Esophagus (tissue), 2 donors: ENCODE measurements around the gene CEP128. TPM values are rescaled to one million over a fixed set of nuclear protein-coding genes. Genes with fewer than 3 reads are reported as not detected.

Experiments used
- H3K27ac ChIP-seq, 2 donors: one replicate each; pipeline ENCODE4 v1.5.1; 2013; ENCODE audit warnings: low read depth in 2 of 2, mild to moderate bottlenecking in 2 of 2, inconsistent platforms in 1 of 2, low read length in 1 of 2, moderate library complexity in 1 of 2
- H3K27me3 ChIP-seq, 2 donors: one replicate each; pipeline ENCODE4 v1.6.1; 2013; ENCODE audit warnings: low read length in 2 of 2, control low read depth in 1 of 2, mild to moderate bottlenecking in 1 of 2; ENCODE audit not compliant: insufficient read depth in 2 of 2, control insufficient read depth in 1 of 2
- H3K36me3 ChIP-seq, 2 donors: one replicate each; pipeline ENCODE4 v1.6.1; 2013; ENCODE audit warnings: low read length in 1 of 2; ENCODE audit not compliant: control insufficient read depth in 2 of 2, insufficient read depth in 2 of 2
- H3K4me1 ChIP-seq, 2 donors: one replicate each; pipeline ENCODE4 v1.6.1; 2013; ENCODE audit warnings: low read length in 1 of 2; ENCODE audit not compliant: control insufficient read depth in 2 of 2, insufficient read depth in 2 of 2
- H3K4me3 ChIP-seq, 2 donors: one replicate each; pipeline ENCODE4 v1.5.1; 2013; ENCODE audit warnings: low read length in 2 of 2, mild to moderate bottlenecking in 2 of 2, low read depth in 1 of 2, moderate library complexity in 1 of 2
- H3K9me3 ChIP-seq, 2 donors: one replicate each; pipeline ENCODE4 v1.6.1; 2013; ENCODE audit warnings: mild to moderate bottlenecking in 2 of 2, low read depth in 1 of 2, low read length in 1 of 2, moderate library complexity in 1 of 2; ENCODE audit not compliant: control insufficient read depth in 2 of 2, insufficient read depth in 1 of 2
- WGBS, 2 donors: extraction: QIAGEN DNeasy Blood & Tissue Kit; methylation state at CpG; one replicate each; pipeline ENCODE4 v1.1.7; 2013; 5-methylcytosine and 5-hydroxymethylcytosine counted together
- polyA plus RNA-seq, 2 donors: library from polyadenylated mRNA; stranded (reverse); fragments of 200-250 nt; gene quantifications; one replicate each; pipeline ENCODE4 v1.2.3, GENCODE V29; 2013
- donor health status: healthy with polysubstance abuse.
- donor health status: Bipolar disorder and iron deficiency.

Gene CEP128
- polyA plus RNA-seq, 2 donors: 1.3 to 1.7 TPM

DNA sequence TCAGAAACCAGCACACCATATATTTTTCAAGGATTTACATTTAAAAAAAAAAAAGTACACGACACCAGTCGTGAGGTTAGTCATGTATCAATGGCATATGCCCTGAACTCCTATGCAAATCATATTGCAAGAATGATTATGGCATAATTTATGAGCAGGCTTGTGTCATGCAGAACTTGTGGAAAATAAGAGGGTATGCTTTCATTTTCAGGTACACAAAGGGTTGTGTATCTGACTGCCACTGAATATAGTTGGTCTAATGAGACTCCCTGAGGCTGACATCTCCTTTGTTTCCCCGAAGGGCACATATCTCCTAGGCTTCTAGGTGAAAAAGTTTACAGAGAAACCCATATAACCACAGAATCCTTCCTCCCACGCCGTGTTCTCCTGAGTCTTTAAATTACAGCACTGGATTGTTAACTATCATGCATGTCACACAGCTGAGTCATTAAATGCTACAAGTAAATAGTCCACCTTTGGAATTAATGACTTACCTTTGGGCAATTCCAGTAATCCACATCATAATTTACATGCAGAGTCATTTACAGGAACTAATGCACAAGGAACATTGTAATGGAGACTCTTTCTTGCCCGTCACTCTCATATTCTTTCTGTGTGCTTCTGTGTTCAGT, 373.5 kb downstream of the CEP128 start:
- Histone ChIP-seq H3K27ac (peak overlapping the region in 1 of 2 donors; percentile 68), H3K9me3 (no peaks in the 10 kb centered on the region), H3K4me3 (no peak overlapping the region), H3K4me1 (no peaks in the 10 kb centered on the region), H3K27me3 (no peaks in the 10 kb centered on the region), H3K36me3 (peaks cover 0 to 3% of the 10 kb centered on the region in 2 donors)
- 42 to 69% methylated on average over 6 of the region's 6 CpGs for WGBS, 2 donors

DNA sequence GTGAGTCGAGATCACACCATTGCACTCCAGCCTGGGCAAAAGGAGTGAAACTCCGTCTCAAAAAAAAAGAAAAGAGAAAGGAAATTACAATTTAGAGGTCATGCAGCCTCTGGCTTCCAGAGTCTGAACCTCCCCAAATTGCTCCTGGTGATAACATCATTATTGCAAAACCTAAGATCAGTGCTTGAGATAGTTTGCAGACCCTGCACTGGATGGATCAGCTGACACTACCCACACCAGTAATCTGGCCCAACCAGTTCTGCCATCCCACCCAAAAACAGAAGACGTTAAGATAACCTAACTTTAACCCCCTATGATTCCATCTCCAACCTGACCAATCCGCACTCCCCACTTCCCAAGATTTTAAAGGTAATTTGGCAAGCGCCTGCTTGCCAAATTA, 376.5 kb downstream of the CEP128 start:
- H3K27ac ChIP-seq: no peak overlapping the region
- H3K27me3 ChIP-seq: no peaks in the 10 kb centered on the region
- peaks cover 0 to 3% of the 10 kb centered on the region in 2 donors for H3K36me3 ChIP-seq
- H3K4me3 ChIP-seq: no peak overlapping the region
- WGBS, 2 donors: 80 to 89% methylated on average over 5 of the region's 5 CpGs
- H3K4me1 ChIP-seq: no peaks in the 10 kb centered on the region
- H3K9me3 ChIP-seq: no peaks in the 10 kb centered on the region

GRCh38 chr14:80564051-80564450, 377.5 kb downstream of the CEP128 start:
- Histone ChIP-seq H3K4me3 (no peak overlapping the region), H3K9me3 (no peaks in the 10 kb centered on the region), H3K4me1 (no peaks in the 10 kb centered on the region), H3K36me3 (peaks cover 0 to 3% of the 10 kb centered on the region in 2 donors), H3K27ac (no peak overlapping the region), H3K27me3 (no peaks in the 10 kb centered on the region)

DNA sequence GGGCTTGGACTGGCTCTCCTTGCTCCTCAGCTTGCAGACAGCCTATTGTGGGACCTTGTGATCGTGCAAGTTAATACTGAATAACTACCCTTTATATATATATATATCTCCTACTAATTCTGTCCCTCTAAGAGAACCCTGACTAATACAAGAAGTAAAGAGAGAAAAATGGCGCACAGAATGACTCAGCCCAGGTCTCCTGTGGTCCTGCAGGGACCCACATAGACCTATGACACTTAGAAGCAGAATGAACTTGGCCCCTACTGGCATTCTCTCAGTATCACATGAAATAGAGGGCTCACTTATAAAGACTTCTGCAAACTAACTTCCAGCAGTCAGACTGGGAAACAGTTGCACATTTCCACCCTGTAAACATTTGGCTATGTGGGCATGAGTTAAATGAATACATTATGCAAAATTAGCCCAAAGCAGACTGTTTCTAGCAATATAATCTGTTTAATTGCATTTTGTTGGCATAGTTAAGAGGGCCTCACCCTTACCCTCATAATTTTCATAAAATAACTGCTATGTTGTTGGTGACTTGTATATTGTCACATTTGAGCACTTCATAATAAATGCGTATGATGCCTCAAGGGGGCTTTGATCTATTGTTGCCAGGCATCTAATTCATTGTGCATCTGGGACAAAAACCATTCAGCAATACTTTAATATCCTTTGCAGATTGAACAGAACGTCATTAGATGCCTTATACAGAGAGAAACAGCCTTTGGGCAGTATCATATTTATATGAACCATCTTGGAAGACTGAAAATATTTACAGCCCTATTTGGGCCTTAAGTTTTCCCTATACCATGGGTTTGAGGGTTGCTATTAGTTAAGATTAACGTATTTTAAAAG, 380.5 kb downstream of the CEP128 start:
- WGBS, 2 donors: 92 to 93% methylated on average over 5 of the region's 5 CpGs
- no peaks in the 10 kb centered on the region for H3K27me3 ChIP-seq
- no peak overlapping the region for H3K27ac ChIP-seq
- peaks cover 0 to 3% of the 10 kb centered on the region in 2 donors for H3K36me3 ChIP-seq
- H3K4me1 ChIP-seq: no peaks in the 10 kb centered on the region
- no peaks in the 10 kb centered on the region for H3K9me3 ChIP-seq
- no peak overlapping the region for H3K4me3 ChIP-seq

GRCh38 chr14:80554139-80554538, 387.4 kb downstream of the CEP128 start:
- WGBS, 2 donors: 81 to 86% methylated on average over 2 of the region's 2 CpGs
- Histone ChIP-seq H3K27ac (no peak overlapping the region), H3K9me3 (no peaks in the 10 kb centered on the region), H3K4me1 (no peaks in the 10 kb centered on the region), H3K4me3 (no peak overlapping the region), H3K36me3 (no peaks in the 10 kb centered on the region), H3K27me3 (no peaks in the 10 kb centered on the region)

DNA sequence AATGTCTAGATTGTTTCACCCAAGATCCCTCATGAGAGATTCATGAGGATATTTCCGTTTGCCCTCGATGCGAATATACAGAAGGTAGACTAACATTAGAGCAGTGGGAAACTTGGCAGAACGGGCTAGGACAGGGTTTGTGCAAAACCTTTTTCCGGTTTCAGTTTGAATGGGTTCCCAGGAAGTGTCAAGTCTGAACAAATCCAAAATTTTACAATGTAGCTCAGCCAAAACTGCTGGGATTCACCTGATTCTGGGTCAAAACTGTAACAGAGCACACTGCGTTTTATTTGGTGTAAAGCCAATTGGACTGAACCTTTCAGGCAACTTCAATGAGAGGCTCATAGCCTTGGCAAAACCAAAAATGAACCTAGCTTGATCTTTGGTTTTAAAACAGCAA, 392.4 kb downstream of the CEP128 start:
- 41 to 59% methylated on average over 6 of the region's 6 CpGs for WGBS, 2 donors
- Histone ChIP-seq H3K4me1 (no peaks in the 10 kb centered on the region), H3K27ac (no peak overlapping the region), H3K9me3 (no peaks in the 10 kb centered on the region), H3K27me3 (no peaks in the 10 kb centered on the region), H3K36me3 (no peaks in the 10 kb centered on the region), H3K4me3 (peak overlapping the region in 1 of 2 donors; percentile 41)

- Histone ChIP-seq H3K4me1 (no peaks in the 10 kb centered on the region), H3K27me3 (no peaks in the 10 kb centered on the region), H3K27ac (no peak overlapping the region), H3K36me3 (no peaks in the 10 kb centered on the region), H3K9me3 (no peaks in the 10 kb centered on the region), H3K4me3 (no peak overlapping the region)
- 86 to 87% methylated on average over 4 of the region's 4 CpGs for WGBS, 2 donors
These were observed 395.3 kb downstream of the CEP128 start for GRCh38 chr14:80545935-80546854.

- H3K27ac ChIP-seq: no peak overlapping the region
- H3K4me3 ChIP-seq: no peak overlapping the region
- peaks cover 0 to 2% of the 10 kb centered on the region in 2 donors for H3K9me3 ChIP-seq
- 94 to 100% methylated on average over 2 of the region's 2 CpGs for WGBS, 2 donors
- no peaks in the 10 kb centered on the region for H3K27me3 ChIP-seq
- H3K36me3 ChIP-seq: no peaks in the 10 kb centered on the region
- H3K4me1 ChIP-seq: no peaks in the 10 kb centered on the region
These were observed 397.2 kb downstream of the CEP128 start for GRCh38 chr14:80544366-80544765.

GRCh38 chr14:80543211-80543610, 398.3 kb downstream of the CEP128 start:
- H3K4me1 ChIP-seq: no peaks in the 10 kb centered on the region
- H3K4me3 ChIP-seq: no peak overlapping the region
- WGBS, 2 donors: 74% methylated on average over 2 of the region's 2 CpGs
- H3K27me3 ChIP-seq: no peaks in the 10 kb centered on the region
- H3K9me3 ChIP-seq: peaks cover 0 to 2% of the 10 kb centered on the region in 2 donors
- H3K36me3 ChIP-seq: no peaks in the 10 kb centered on the region
- H3K27ac ChIP-seq: no peak overlapping the region
